ENCODE results near the gene USP1.

USP1 gene

DNA sequence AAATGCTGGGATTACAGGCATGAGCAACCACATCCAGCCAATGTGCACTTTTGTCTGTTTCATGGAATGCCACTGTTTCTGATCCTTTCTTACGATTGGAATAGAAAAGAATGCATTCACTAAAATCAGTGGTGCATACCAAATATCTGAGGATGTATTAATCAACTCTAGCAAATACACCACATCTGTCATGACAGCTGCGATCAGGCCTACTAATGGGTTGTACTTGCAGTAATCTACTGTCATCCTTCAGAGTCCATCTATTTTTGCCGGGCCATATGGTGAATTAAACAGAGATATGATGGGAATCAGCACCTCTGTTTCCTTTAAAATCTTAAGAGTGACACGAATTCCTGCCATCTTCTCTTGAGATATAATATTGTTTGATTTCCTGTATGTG is 8.5 kb upstream of the USP1 start:
- no peak overlapping the region for H2AFZ ChIP-seq (ENCODE audit: low read length)
- TF ChIP-seq, protein P1, sequence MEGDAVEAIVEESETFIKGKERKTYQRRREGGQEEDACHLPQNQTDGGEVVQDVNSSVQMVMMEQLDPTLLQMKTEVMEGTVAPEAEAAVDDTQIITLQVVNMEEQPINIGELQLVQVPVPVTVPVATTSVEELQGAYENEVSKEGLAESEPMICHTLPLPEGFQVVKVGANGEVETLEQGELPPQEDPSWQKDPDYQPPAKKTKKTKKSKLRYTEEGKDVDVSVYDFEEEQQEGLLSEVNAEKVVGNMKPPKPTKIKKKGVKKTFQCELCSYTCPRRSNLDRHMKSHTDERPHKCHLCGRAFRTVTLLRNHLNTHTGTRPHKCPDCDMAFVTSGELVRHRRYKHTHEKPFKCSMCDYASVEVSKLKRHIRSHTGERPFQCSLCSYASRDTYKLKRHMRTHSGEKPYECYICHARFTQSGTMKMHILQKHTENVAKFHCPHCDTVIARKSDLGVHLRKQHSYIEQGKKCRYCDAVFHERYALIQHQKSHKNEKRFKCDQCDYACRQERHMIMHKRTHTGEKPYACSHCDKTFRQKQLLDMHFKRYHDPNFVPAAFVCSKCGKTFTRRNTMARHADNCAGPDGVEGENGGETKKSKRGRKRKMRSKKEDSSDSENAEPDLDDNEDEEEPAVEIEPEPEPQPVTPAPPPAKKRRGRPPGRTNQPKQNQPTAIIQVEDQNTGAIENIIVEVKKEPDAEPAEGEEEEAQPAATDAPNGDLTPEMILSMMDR (IDR thresholded peaks at IDR 0.05; ENCODE audit: low read length), result no peak
- no peak for TF ChIP-seq EZH2 (IDR thresholded peaks at IDR 0.05; ENCODE audit: borderline replicate concordance, low read length)
- no peaks in the 10 kb centered on the region for H3K9me2 ChIP-seq (ENCODE audit: low read depth, low read length)
- peaks cover 15% of the 10 kb centered on the region for H3K4me1 ChIP-seq (ENCODE audit: insufficient read depth, low read length, severe bottlenecking)
- no peak overlapping the region for H3K27ac ChIP-seq (ENCODE audit: low read depth, low read length, poor library complexity, severe bottlenecking)
- H3K9ac ChIP-seq (ENCODE audit: low read length), result no peak overlapping the region
- H3K79me2 ChIP-seq (ENCODE audit: insufficient read depth, low read length), result no peaks in the 10 kb centered on the region
- no peaks in the 10 kb centered on the region for H3K36me3 ChIP-seq (ENCODE audit: insufficient read depth, low read length)
- no peak overlapping the region for H3K4me3 ChIP-seq (ENCODE audit: low read depth, low read length, poor library complexity, severe bottlenecking)
- no peak overlapping the region for H3K4me2 ChIP-seq (ENCODE audit: low read length)
- H3K9me3 ChIP-seq (ENCODE audit: low read length), result no peaks in the 10 kb centered on the region
- no peaks in the 10 kb centered on the region for H3F3A ChIP-seq (ENCODE audit: insufficient read depth, low read length)
- H4K20me1 ChIP-seq (ENCODE audit: insufficient read depth, low read length), result no peaks in the 10 kb centered on the region
- H3K27me3 ChIP-seq (ENCODE audit: insufficient read depth, low read length), result no peaks in the 10 kb centered on the region

DNA sequence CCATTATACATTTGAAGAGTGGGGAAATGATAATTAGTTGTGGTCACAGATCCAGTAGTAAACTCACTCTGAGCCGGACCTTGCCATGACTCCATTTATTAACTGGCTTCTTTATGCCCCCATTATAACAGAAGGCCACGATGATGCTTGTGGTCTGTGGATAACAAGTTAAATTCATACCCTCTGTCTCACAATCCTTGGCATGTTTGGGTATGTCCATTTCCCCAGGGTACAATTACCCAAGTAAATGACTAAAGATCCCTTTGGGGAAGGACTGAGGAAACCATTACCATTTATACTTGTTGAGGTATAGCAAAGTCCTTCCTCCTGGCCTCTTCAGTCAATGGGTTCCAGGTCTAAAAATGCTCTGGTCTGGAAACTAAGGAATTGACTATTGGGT is 7.3 kb upstream of the USP1 start:
- TF ChIP-seq, protein P1 (IDR thresholded peaks at IDR 0.05; ENCODE audit: low read length), result no peak
- no peak for TF ChIP-seq EZH2 (IDR thresholded peaks at IDR 0.05; ENCODE audit: borderline replicate concordance, low read length)
- H3K9ac ChIP-seq (ENCODE audit: low read length), result no peak overlapping the region

DNA sequence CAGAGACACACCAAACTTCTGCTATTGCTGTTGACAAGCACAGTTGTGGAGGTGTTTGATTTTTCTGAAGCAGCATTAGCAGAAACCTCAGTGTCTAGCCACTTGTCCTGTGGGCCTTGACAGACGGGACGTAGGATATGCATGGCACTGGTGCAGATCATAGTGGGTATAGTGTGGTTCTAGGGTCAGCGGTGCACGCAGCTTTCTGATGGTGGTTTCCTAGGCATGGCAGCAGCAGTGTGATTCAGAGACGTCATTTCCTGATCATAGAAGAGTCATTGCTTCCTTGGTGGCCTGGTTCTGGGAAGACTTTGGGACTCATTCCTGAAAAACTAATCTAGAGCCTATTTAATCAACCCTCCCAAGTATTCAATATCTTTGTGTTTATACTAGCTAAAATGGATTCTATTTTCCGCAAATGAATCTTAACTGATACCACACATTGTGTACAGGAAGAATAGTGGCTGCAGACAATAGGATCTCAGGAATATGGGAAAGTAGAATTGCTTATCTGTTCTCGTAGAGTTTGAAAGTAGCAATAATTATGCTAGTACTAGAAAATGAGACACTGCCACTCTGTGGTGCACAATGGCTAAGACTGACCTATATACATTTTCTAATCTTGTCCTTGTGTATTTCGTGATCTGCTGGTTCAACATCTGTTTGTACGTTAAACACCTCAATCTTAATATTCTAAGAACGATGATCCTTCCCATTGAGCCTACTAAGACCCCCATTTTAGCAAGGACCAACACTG is 2.8 kb upstream of the USP1 start:
- H4K20me1 ChIP-seq (ENCODE audit: insufficient read depth, low read length), result no peaks in the 10 kb centered on the region
- no peaks in the 10 kb centered on the region for H3K36me3 ChIP-seq (ENCODE audit: insufficient read depth, low read length)
- no peak overlapping the region for H3K4me3 ChIP-seq (ENCODE audit: low read depth, low read length, poor library complexity, severe bottlenecking)
- TF ChIP-seq EZH2 (IDR thresholded peaks at IDR 0.05; ENCODE audit: borderline replicate concordance, low read length), result no peak
- TF ChIP-seq, protein P1 (IDR thresholded peaks at IDR 0.05; ENCODE audit: low read length), result peak; percentile 44; the same call in 1 of the 2 replicates
- H3K4me2 ChIP-seq (ENCODE audit: low read length), result peak overlapping the region; percentile 17; the same call in 1 of the 2 replicates
- H3K4me1 ChIP-seq (ENCODE audit: insufficient read depth, low read length, severe bottlenecking), result peaks cover 36% of the 10 kb centered on the region
- H2AFZ ChIP-seq (ENCODE audit: low read length), result no peak overlapping the region
- no peaks in the 10 kb centered on the region for H3K9me2 ChIP-seq (ENCODE audit: low read depth, low read length)
- H3K27me3 ChIP-seq (ENCODE audit: insufficient read depth, low read length), result no peaks in the 10 kb centered on the region
- no peak overlapping the region for H3K27ac ChIP-seq (ENCODE audit: low read depth, low read length, poor library complexity, severe bottlenecking)
- H3K9ac ChIP-seq (ENCODE audit: low read length), result no peak overlapping the region
- H3K79me2 ChIP-seq (ENCODE audit: insufficient read depth, low read length), result peaks cover 20% of the 10 kb centered on the region
- no peaks in the 10 kb centered on the region for H3F3A ChIP-seq (ENCODE audit: insufficient read depth, low read length)
- no peaks in the 10 kb centered on the region for H3K9me3 ChIP-seq (ENCODE audit: low read length)

More for the DNA sequence above, 7.3 kb upstream of the USP1 start:
- no peaks in the 10 kb centered on the region for H3K79me2 ChIP-seq (ENCODE audit: insufficient read depth, low read length)
- H3K9me3 ChIP-seq (ENCODE audit: low read length), result no peaks in the 10 kb centered on the region
- H3K36me3 ChIP-seq (ENCODE audit: insufficient read depth, low read length), result no peaks in the 10 kb centered on the region
- no peak overlapping the region for H3K4me3 ChIP-seq (ENCODE audit: low read depth, low read length, poor library complexity, severe bottlenecking)
- H2AFZ ChIP-seq (ENCODE audit: low read length), result no peak overlapping the region
- no peaks in the 10 kb centered on the region for H3F3A ChIP-seq (ENCODE audit: insufficient read depth, low read length)
- H3K9me2 ChIP-seq (ENCODE audit: low read depth, low read length), result no peaks in the 10 kb centered on the region
- H4K20me1 ChIP-seq (ENCODE audit: insufficient read depth, low read length), result no peaks in the 10 kb centered on the region
- no peak overlapping the region for H3K4me2 ChIP-seq (ENCODE audit: low read length)
- no peak overlapping the region for H3K27ac ChIP-seq (ENCODE audit: low read depth, low read length, poor library complexity, severe bottlenecking)
- H3K4me1 ChIP-seq (ENCODE audit: insufficient read depth, low read length, severe bottlenecking), result peaks cover 23% of the 10 kb centered on the region
- no peaks in the 10 kb centered on the region for H3K27me3 ChIP-seq (ENCODE audit: insufficient read depth, low read length)
